Activated CD4-positive, alpha-beta T cell treated with anti-CD3 and anti-CD28 coated beads, Interleukin-2, Interleukin-4, amounts not matched to agents 100 ng/mL and 50 ng/mL, durations not matched to agents 16 hours and 8 hours (primary cell): ENCODE results near the gene ATP10D.
"Not testable (repeated sequence)": the region's sequence is repeated elsewhere in the genome, so short reads cannot be mapped to it uniquely, and the experiment has no call there.

ENCODE experiments used
- DNase-seq: peaks from one replicate; pipeline ENCODE4 v3.0.0-alpha.2; 2020; ENCODE audit warnings: low spot score

Gene ATP10D

DNA sequence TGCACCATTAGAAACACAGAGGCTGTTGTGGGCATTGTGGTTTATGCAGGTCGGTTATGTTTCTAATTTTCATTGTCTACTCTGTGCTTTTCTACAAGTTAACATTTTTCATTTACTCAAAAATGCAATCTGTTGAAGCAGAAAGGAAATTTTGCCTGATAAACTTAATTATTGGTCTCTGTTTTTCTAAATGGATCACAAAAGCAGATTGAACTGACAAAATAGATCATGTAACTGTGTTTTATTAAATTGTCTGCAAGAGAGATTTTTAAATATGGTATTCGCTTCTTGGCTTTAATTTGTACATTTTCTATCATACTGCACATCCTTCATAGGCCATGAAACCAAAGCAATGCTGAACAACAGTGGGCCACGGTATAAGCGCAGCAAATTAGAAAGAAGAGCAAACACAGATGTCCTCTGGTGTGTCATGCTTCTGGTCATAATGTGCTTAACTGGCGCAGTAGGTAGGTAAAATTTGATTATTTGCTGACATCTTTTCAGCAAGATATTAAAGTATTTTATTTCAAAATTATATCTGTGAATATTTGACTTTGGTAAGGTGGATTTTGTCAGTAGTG is 50.6 kb downstream of the ATP10D start:
- DNase-seq, result no peak

DNA sequence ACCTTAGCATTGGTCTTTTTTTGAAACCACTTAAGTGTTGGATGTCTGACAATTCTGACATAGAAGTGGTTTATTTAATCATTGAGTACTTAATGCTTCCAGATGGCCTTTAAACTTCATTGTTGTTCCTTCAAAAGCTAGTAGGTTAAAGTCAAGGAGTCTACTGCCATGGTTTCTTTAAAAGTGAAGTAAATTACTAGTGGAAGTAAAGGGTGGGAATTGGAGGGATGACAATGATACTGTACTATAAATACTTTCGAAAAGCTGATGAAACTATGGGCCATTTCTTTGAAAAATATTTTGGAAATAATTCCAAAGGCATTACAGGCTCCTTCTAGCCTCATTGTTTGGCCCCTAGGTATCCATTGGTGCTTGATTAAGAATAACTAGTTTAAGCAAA is 51.9 kb downstream of the ATP10D start:
- no peak for DNase-seq

DNA sequence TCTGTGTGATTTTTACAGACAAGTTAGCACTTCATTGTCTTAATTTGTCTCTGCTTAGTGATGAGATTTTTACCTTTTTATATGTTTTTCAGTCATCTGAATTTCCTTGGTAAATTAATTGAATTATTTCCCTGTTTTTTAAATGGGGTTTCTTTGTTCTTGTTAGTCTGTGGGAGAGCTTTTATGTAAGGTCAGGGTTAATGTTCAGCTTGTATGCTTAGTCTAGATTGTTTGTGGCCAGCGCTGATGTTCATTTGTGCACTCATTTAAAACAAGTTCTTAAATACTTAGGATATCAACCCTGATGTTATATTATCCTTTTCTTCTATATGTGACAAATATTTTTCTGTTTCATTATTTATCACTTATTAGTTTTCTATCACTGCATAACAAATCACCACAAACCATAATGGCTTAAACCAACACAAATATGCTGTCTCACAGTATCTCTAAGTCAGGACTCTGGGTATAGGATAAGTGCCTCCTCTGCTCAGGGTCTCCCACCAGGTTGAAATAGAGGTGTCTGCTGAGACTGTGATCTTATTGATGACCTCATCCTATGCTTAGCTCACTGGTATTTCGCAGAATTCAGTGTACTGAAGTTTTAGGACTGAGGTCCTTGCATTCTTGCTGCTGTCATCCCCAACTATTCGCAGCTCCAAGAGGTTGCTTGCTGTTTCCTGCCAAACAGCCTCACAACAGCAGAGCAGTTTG is 53.2 kb downstream of the ATP10D start:
- no peak for DNase-seq

DNA sequence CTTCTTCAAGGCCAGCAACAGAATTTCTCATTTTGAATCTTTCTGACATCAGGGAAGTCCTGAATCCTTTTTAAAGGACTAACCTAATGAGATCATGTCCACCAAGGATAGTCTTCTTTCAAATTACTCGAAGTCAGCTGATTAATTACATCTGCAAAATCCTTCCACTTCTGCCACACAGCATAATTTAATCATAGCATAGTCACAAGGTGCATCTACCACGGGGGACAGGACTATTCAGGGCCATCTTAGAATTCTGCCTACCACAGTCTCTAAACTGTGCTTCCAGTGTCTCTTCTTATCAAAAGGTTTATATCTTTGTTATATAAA is 53.7 kb downstream of the ATP10D start:
- DNase-seq, result no peak

- DNase-seq, result not testable (repeated sequence)
These were observed 57.6 kb downstream of the ATP10D start for GRCh38 chr4:47542640-47543039.

GRCh38 chr4:47543331-47543730 is 58.3 kb downstream of the ATP10D start:
- no peak for DNase-seq

DNA sequence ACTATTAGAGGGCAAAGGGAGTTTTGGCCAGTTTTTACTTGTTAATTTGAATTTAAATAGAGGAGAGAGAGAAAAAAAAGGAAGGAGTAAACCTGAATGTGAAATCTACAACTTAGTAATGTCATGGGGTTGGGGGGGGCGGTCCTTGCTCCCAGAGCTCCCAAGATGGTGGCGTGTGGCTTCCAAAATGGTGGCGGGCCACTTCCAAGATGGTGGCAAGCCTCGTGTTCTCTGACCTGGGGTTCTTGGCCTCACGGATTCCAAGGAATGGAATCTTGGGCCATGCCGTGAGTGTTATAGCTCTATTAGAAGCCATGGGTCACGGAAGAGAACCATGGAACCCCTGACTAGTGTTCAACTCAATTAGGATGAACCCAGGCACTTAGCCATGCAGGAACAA is 65.3 kb downstream of the ATP10D start:
- not testable (repeated sequence) for DNase-seq

- no peak for DNase-seq
These were observed 65.9 kb downstream of the ATP10D start for GRCh38 chr4:47550899-47551548.

- DNase-seq, result no peak
These were observed 66.6 kb downstream of the ATP10D start for GRCh38 chr4:47551682-47552081.

GRCh38 chr4:47553329-47554125 is 68.5 kb downstream of the ATP10D start:
- DNase-seq, result no peak

- not testable (repeated sequence) for DNase-seq
These were observed 70.8 kb downstream of the ATP10D start for GRCh38 chr4:47555920-47556319.

GRCh38 chr4:47557255-47557654 is 72.2 kb downstream of the ATP10D start:
- no peak for DNase-seq

- no peak for DNase-seq
These were observed 75.6 kb downstream of the ATP10D start for GRCh38 chr4:47560682-47561081.

DNA sequence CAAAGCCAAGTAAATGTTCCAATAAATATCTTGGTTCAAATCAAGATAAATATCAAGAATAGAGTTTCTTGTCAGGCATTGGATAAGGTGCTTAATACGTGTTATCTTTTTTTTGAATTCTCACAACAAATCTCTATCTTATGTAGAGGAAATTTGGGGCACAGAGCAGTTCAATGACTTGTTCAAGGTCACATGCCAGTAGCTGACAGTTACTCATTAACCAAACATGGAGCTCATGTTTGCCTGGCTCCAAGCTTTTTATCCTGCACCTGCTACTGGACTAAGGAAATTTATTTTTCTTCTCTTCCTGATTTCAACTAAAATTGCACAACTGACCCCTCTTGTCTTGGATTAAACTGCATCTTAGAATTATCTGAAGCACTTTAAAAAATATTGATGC is 76.3 kb downstream of the ATP10D start:
- DNase-seq, result no peak

- DNase-seq, result no peak
These were observed 77.2 kb downstream of the ATP10D start for GRCh38 chr4:47562297-47562696.

DNA sequence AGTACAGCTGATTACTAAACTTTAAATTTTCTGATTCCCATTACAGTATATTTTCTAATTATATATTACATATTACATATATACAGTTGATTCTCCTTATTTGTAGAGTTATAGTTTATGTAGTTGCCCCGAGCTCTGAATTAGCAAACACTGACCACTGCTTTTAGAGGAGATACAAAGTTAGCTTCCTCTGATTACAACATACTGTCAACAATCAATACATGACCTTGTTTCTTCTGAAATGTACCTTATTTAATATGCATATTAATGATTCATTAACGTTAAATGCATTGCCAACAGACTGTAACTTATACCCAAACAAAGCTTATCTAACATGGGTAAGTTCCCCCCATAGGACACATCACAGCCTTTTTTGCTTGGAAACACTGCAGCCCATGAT is 81.5 kb downstream of the ATP10D start:
- no peak for DNase-seq

- no peak for DNase-seq
These were observed 81.9 kb downstream of the ATP10D start for GRCh38 chr4:47566969-47567368.

- DNase-seq, result no peak
These were observed 82.4 kb downstream of the ATP10D start for GRCh38 chr4:47567511-47567910.

- DNase-seq, result no peak
These were observed 85.7 kb downstream of the ATP10D start for GRCh38 chr4:47570816-47571215.

GRCh38 chr4:47572981-47573380 is 87.9 kb downstream of the ATP10D start:
- no peak for DNase-seq

DNA sequence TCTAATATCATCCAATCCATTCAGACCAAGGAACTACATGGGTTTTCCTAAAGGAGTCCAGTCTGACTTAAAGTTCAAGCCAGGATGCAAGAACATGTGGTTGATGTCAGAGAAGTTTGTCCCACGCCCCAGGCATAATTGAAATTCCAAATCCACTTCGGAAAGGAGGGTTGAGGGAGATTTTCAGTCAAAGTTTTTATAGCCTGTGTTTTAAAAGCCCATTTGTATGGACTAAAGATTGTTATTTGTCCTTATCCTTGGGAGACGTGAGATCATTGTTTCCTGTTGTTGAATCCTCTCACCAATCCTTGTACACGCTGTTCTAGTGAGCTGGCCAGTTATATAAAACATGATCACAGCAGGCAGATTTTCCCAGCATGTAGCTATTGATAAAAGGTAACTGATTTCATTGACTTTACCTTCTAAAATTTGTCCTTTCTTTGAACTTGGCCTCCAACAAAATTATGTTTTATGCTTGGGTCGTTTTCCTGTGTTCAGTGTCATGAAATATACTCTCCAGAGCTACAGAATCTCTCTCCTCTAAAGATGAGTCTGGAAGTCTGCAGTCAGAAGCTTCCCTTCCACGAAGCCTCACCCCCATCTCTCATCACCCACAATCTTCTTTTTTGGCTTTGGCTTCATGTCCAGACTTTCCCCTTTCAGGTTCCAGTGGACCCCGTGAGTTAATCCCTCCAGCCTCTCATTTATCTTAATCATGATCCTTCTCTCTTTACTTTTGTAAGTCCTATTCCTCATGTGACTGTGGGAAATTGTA is 92.9 kb downstream of the ATP10D start:
- DNase-seq, result no peak

- DNase-seq, result no peak
These were observed 94.2 kb downstream of the ATP10D start for GRCh38 chr4:47579235-47579634.
